ENCODE results near the gene CROCC2.

GRCh38 chr2:241003047-241003360 lies 96.9 kb downstream of the CROCC2 start:
- no peak for TF ChIP-seq ZNF704 (tag by site-specific recombination; IDR thresholded peaks at IDR 0.05)
- TF ChIP-seq ZNF488 (tag by site-specific recombination; IDR thresholded peaks at IDR 0.05): no peak
- TF ChIP-seq SCRT2 (tag by site-specific recombination; IDR thresholded peaks at IDR 0.05): no peak
- no peak for TF ChIP-seq CTCF (tag by site-specific recombination; IDR thresholded peaks at IDR 0.05)
- no peak for TF ChIP-seq ZSCAN30 (tag by site-specific recombination; IDR thresholded peaks at IDR 0.05)
- no peak for TF ChIP-seq ZNF777 (tag by site-specific recombination; IDR thresholded peaks at IDR 0.05; ENCODE audit: borderline replicate concordance)
- no peak for TF ChIP-seq ZBTB7A (tag by site-specific recombination; IDR thresholded peaks at IDR 0.05; ENCODE audit: low read depth)
- no peak for TF ChIP-seq ZNF157 (tag by site-specific recombination; IDR thresholded peaks at IDR 0.05)
- TF ChIP-seq ZBTB6 (tag by site-specific recombination; IDR thresholded peaks at IDR 0.05): no peak
- no peak for TF ChIP-seq ZNF23 (tag by site-specific recombination; IDR thresholded peaks at IDR 0.05; ENCODE audit: borderline replicate concordance)
- TF ChIP-seq ZNF280D (tag by site-specific recombination; IDR thresholded peaks at IDR 0.05): no peak
- TF ChIP-seq ZNF121 (tag by site-specific recombination; IDR thresholded peaks at IDR 0.05): no peak
- TF ChIP-seq ZNF350 (tag by site-specific recombination; IDR thresholded peaks at IDR 0.05): no peak
